GM23248 (cell line): Measurements from ENCODE around the gene OR14I1. TPM values are rescaled to one million over a fixed set of nuclear protein-coding genes. Genes with fewer than 3 reads are reported as not detected.
A peak's percentile ranks its signal among the peaks of the same experiment; 100 is the strongest.

ENCODE experiments used
- DNase-seq: peaks from one replicate; pipeline ENCODE4 v3.0.0-alpha.2; 2015
- H2AFZ ChIP-seq: fragments of 200-600 bp; sonication (generic); 2 replicates; pipeline ENCODE4 v1.6.1; 2016; ENCODE audit warnings: antibody characterized with exemption
- H3F3A ChIP-seq: fragments of 200-600 bp; sonication (generic); 2 replicates; pipeline ENCODE4 v1.6.1; 2016; ENCODE audit warnings: mild to moderate bottlenecking, antibody characterized with exemption, mixed run types; ENCODE audit not compliant: insufficient read depth
- H3K27ac ChIP-seq: fragments of 200-600 bp; sonication (generic); 2 replicates; pipeline ENCODE4 v1.5.1; 2016; ENCODE audit warnings: mild to moderate bottlenecking
- H3K27me3 ChIP-seq: fragments of 200-600 bp; sonication (generic); replicated peaks from 2 replicates; pipeline ENCODE4 v1.6.1; 2016; ENCODE audit warnings: mild to moderate bottlenecking; ENCODE audit not compliant: insufficient read depth
- H3K36me3 ChIP-seq: fragments of 200-600 bp; sonication (generic); 2 replicates; pipeline ENCODE4 v1.6.1; 2016; ENCODE audit warnings: low read depth, mild to moderate bottlenecking
- H3K4me1 ChIP-seq: fragments of 200-600 bp; sonication (generic); 2 replicates; pipeline ENCODE4 v1.6.1; 2016; ENCODE audit warnings: mild to moderate bottlenecking; ENCODE audit not compliant: insufficient read depth
- H3K4me2 ChIP-seq: fragments of 200-600 bp; sonication (generic); one replicate; pipeline ENCODE4 v1.6.1; 2016; ENCODE audit warnings: mild to moderate bottlenecking; ENCODE audit not compliant: unreplicated experiment
- H3K4me3 ChIP-seq: fragments of 200-600 bp; sonication (generic); 2 replicates; pipeline ENCODE4 v1.5.1; 2016; ENCODE audit warnings: mild to moderate bottlenecking
- H3K79me2 ChIP-seq: fragments of 200-600 bp; sonication (generic); 2 replicates; pipeline ENCODE4 v1.6.1; 2016; ENCODE audit warnings: mild to moderate bottlenecking; ENCODE audit not compliant: insufficient read depth
- H3K9ac ChIP-seq: fragments of 200-600 bp; sonication (generic); 2 replicates; pipeline ENCODE4 v1.6.1; 2016; ENCODE audit warnings: mild to moderate bottlenecking
- H3K9me2 ChIP-seq: fragments of 200-600 bp; sonication (generic); 2 replicates; pipeline ENCODE4 v1.6.1; 2016; ENCODE audit warnings: mixed run types, mild to moderate bottlenecking, moderate library complexity; ENCODE audit not compliant: insufficient read depth
- H3K9me3 ChIP-seq: fragments of 200-600 bp; sonication (generic); one replicate; pipeline ENCODE4 v1.6.1; 2017; ENCODE audit warnings: low read depth
- H4K20me1 ChIP-seq: fragments of 200-600 bp; sonication (generic); 2 replicates; pipeline ENCODE4 v1.6.0; 2016; ENCODE audit not compliant: insufficient read depth
- EZH2 ChIP-seq: fragments of 200-600 bp; sonication (generic); IDR thresholded peaks from 2 replicates; pipeline ENCODE4 v1.6.1; 2018; ENCODE audit warnings: antibody characterized with exemption, mild to moderate bottlenecking; ENCODE audit not compliant: insufficient read depth, poor library complexity, severe bottlenecking
- EZH2phosphoT487 ChIP-seq: fragments of 200-600 bp; sonication (generic); IDR thresholded peaks from 2 replicates; pipeline ENCODE4 v1.6.1; 2018; ENCODE audit warnings: antibody characterized with exemption, moderate library complexity, mild to moderate bottlenecking, low read depth; ENCODE audit not compliant: insufficient read depth
- WGBS, 2 experiments: methylation state at CpG; one replicate each; pipeline ENCODE4 v1.1.6; 2015 to 2017; ENCODE audit warnings: low lambda C conversion rate in 2 of 2, low coverage in 1 of 2; ENCODE audit errors: missing lambda C conversion rate in 2 of 2; 5-methylcytosine and 5-hydroxymethylcytosine counted together
- in situ Hi-C: fragments of 300-500 bp; cut with MboI; formaldehyde crosslinking; loops from 2 replicates; pipeline ENCODE4 v1.15.0; 2020
- polyA plus RNA-seq: library from polyadenylated mRNA; unstranded; fragments of >200 nt; fragmentation: Nextera tagmentation; extraction: Ambion mirVana; gene quantifications from 2 replicates; pipeline ENCODE4 v1.2.1, GENCODE V29; 2016
- total RNA-seq: library from RNA; depleted of rRNA; stranded (reverse); fragments of >200 nt; shearing (Covaris generic); gene quantifications from 2 replicates; pipeline ENCODE4 v1.2.3, GENCODE V29; 2014

Gene OR14I1
- total and polyA plus RNA-seq, 2 experiments from 2014 or later, result not detected

DNA sequence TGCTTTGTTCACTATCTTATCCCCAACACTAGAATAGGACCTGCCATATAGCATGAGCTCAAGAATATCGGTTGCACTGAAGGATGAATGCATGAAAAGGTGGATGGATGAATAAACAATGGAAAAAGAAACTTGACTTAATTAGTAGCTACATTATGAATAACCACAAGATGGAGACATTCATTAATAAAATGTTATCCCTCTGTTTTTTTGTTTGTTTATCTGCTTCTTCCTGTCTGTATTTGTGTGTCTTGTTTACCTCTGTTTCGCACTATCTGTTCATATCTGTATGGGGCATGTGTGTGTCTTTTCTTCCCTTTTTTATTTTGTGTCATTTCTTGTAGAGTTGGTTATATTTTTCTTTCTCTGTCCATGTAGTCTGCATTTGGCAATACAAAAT, 1.1 kb upstream of the OR14I1 start:
- Histone ChIP-seq H4K20me1 (no peaks in the 10 kb centered on the region), H3K36me3 (no peaks in the 10 kb centered on the region), H2AFZ (no peak overlapping the region), H3K9me2 (no peaks in the 10 kb centered on the region), H3F3A (no peaks in the 10 kb centered on the region), H3K27me3 (no peaks in the 10 kb centered on the region), H3K79me2 (no peaks in the 10 kb centered on the region), H3K4me2 (no peak overlapping the region), H3K4me1 (no peaks in the 10 kb centered on the region), H3K9me3 (no peaks in the 10 kb centered on the region), H3K4me3 (no peak overlapping the region), H3K9ac (no peak overlapping the region), H3K27ac (no peak overlapping the region)
- WGBS, 2 experiments, result 26 to 32% methylated on average over 2 of the region's 2 CpGs
- DNase-seq, result peak; percentile 2
- in situ Hi-C loops, result no loop called here
- TF ChIP-seq EZH2phosphoT487 (no peak), EZH2 (no peak)

DNA sequence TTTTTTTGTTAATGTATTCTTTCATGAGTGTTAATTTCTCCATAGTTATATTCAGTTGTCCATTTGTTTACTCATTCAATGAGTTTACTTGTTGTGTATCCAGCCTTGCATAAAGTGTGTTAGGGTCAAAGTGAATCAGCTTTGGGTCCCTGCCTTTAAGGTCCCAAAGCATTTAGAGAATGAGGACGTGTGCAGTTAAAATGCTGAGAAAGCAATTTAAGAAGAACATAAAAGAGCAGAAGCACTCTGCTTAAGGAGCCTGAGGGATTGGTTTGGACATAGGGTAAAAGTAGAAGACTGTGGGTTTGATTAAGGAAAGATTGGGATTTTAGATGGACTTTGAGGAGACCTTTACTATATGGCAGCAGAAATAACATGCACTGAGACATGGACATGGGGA, 3.5 kb downstream of the OR14I1 start:
- Histone ChIP-seq H3K27ac (no peak overlapping the region), H3K9ac (no peak overlapping the region), H3K4me2 (no peak overlapping the region), H3K9me2 (no peaks in the 10 kb centered on the region), H3K27me3 (no peaks in the 10 kb centered on the region), H4K20me1 (no peaks in the 10 kb centered on the region), H3K79me2 (no peaks in the 10 kb centered on the region), H3F3A (no peaks in the 10 kb centered on the region), H3K9me3 (no peaks in the 10 kb centered on the region), H3K36me3 (no peaks in the 10 kb centered on the region), H3K4me1 (no peaks in the 10 kb centered on the region), H2AFZ (no peak overlapping the region), H3K4me3 (no peak overlapping the region)
- no peak for DNase-seq
- in situ Hi-C loops, result no loop called here
- TF ChIP-seq EZH2phosphoT487, result no peak
- 0 to 4% methylated on average over 1 of the region's 1 CpG for WGBS, 2 experiments

DNA sequence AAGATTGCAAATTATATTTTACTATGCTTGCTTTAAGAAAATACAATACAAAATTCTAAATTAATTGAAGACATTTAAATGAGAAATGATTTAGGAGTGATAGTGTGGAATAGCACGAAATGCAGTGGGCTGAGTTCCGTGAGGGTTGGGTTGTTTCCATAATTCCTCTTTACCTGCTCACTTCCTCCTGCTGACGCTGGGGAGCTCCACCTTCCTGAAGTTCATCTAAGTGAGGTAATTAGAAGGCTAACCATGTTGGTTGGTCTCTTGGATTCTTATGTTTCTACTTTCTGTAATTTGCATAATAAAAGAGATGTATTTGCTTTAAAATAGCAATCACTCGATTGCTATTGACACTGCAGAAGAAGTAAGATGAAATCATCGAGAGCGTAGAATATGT, 4.7 kb downstream of the OR14I1 start:
- no peaks in the 10 kb centered on the region for H3K4me1 ChIP-seq
- 27 to 33% methylated on average over 6 of the region's 6 CpGs for WGBS, 2 experiments

DNA sequence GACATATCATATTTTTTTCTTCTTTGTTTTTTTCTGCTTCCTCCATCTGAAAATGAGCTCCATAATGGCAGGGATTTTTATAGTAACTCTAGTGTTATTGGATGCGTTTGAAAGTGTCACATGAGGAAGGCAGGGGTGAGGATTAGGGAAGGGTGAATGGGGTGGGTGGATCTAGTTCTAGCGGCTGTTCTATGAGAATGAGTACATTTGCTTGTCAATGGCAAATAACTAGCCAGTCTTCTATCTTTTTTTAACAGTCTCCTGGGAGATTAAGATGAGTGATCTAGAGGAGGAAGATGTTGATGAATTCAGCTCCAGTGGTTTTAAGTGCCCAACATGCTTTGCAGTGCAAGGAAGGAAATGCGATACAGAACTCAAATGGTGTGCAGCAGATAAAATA, 5.8 kb downstream of the OR14I1 start:
- no peak overlapping the region for H3K4me2 ChIP-seq

More for the DNA sequence above, 4.7 kb downstream of the OR14I1 start:
- Histone ChIP-seq H2AFZ (no peak overlapping the region), H3K9me3 (no peaks in the 10 kb centered on the region), H3K79me2 (no peaks in the 10 kb centered on the region), H3K9ac (no peak overlapping the region), H3K4me3 (no peak overlapping the region), H4K20me1 (no peaks in the 10 kb centered on the region), H3K4me2 (no peak overlapping the region), H3K36me3 (no peaks in the 10 kb centered on the region), H3K9me2 (no peaks in the 10 kb centered on the region), H3F3A (no peaks in the 10 kb centered on the region), H3K27ac (no peak overlapping the region), H3K27me3 (no peaks in the 10 kb centered on the region)
- in situ Hi-C loops, result no loop called here
- no peak for TF ChIP-seq EZH2phosphoT487
- TF ChIP-seq EZH2, result no peak
- DNase-seq, result no peak

DNA sequence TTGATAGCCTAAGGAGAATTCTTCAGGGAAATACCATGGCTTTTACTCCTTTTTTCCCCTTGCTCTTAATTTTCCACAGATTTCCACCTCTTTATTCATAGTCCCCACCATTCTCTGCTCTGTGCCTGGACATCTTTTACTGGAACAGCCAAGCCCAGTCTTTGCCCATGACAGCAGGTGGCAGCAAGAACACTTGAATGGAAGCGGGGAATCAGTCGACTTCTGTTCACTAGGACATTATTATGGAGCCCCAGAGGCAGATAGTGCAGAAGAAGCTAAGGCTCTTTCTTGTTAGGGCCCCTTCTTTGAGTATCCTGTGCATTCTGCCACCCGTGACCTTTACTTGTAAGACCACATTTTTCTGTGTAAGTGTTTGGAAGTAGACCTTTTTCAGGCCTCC, 6.3 kb downstream of the OR14I1 start:
- DNase-seq, result peak; percentile 3
- Histone ChIP-seq H3K9me2 (no peaks in the 10 kb centered on the region), H3K4me2 (no peak overlapping the region), H3K9me3 (no peaks in the 10 kb centered on the region), H3K4me1 (no peaks in the 10 kb centered on the region), H3K79me2 (no peaks in the 10 kb centered on the region), H4K20me1 (no peaks in the 10 kb centered on the region), H2AFZ (no peak overlapping the region), H3K27me3 (no peaks in the 10 kb centered on the region), H3F3A (no peaks in the 10 kb centered on the region), H3K9ac (no peak overlapping the region), H3K4me3 (no peak overlapping the region), H3K27ac (no peak overlapping the region), H3K36me3 (no peaks in the 10 kb centered on the region)
- in situ Hi-C loops, result no loop called here
- TF ChIP-seq EZH2phosphoT487, result no peak
- TF ChIP-seq EZH2, result no peak
- WGBS, 2 experiments, result 9 to 13% methylated on average over 3 of the region's 3 CpGs

More for the DNA sequence above, 5.8 kb downstream of the OR14I1 start:
- H3K4me1 ChIP-seq, result no peaks in the 10 kb centered on the region
- H3K9ac ChIP-seq, result no peak overlapping the region
- no peaks in the 10 kb centered on the region for H4K20me1 ChIP-seq
- no peak overlapping the region for H2AFZ ChIP-seq
- TF ChIP-seq EZH2phosphoT487, result no peak
- TF ChIP-seq EZH2, result no peak
- in situ Hi-C loops, result no loop called here
- 50 to 58% methylated on average over 3 of the region's 3 CpGs for WGBS, 2 experiments
- H3K36me3 ChIP-seq, result no peaks in the 10 kb centered on the region
- no peak for DNase-seq
- no peaks in the 10 kb centered on the region for H3K79me2 ChIP-seq
- no peak overlapping the region for H3K27ac ChIP-seq
- no peak overlapping the region for H3K4me3 ChIP-seq
- no peaks in the 10 kb centered on the region for H3K9me3 ChIP-seq
- no peaks in the 10 kb centered on the region for H3K27me3 ChIP-seq
- no peaks in the 10 kb centered on the region for H3F3A ChIP-seq
- no peaks in the 10 kb centered on the region for H3K9me2 ChIP-seq
